GM06990 (cell line): ENCODE measurements around the gene TMEM161A.
"Not testable (repeated sequence)": the region's sequence is repeated elsewhere in the genome, so short reads cannot be mapped to it uniquely, and the experiment has no call there.

Experiments used
- DNase-seq: peaks from one replicate; pipeline ENCODE4 v3.0.0-alpha.2; 2011; ENCODE audit not compliant: insufficient read length; ENCODE audit errors: extremely low read depth
- H3K27me3 ChIP-seq: replicated peaks from 2 replicates; pipeline ENCODE4 v1.6.0; 2011; ENCODE audit warnings: low read length; ENCODE audit not compliant: control insufficient read depth, insufficient read depth
- H3K36me3 ChIP-seq: 2 replicates; pipeline ENCODE4 v1.5.1; 2011; ENCODE audit warnings: low read length; ENCODE audit not compliant: control insufficient read depth, insufficient read depth
- H3K4me3 ChIP-seq: replicated peaks from 2 replicates; pipeline ENCODE4 v1.5.1; 2011; ENCODE audit warnings: low read depth, mild to moderate bottlenecking, control low read depth, low read length
- TF ChIP-seq, protein P1 (sequence below): IDR thresholded peaks from 2 replicates; pipeline ENCODE4 v1.5.1; 2011; ENCODE audit warnings: low read length, control low read depth, mild to moderate bottlenecking, inconsistent platforms; ENCODE audit not compliant: insufficient read depth, poor library complexity, severe bottlenecking

The TMEM161A gene

DNA sequence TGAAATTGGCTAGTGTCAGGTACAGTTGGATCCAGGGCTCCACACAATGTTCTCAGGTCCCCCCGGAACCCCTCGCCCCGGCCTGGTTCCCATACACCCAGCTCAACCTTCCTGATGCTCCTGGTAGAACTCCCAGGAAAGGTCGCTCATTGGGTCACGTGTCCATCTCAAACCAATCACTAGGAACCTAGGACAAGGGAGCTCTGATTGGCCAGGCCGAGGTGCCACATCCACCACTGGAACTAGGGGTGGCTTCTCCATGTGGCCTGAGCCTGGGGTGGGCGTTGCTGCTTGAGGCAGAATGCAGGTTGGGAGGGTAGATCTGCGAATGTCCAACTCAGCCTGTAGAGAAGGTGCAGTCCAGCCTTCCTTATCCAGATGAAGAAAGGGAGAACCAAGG, 38.7 kb upstream of the TMEM161A start:
- TF ChIP-seq, protein P1, sequence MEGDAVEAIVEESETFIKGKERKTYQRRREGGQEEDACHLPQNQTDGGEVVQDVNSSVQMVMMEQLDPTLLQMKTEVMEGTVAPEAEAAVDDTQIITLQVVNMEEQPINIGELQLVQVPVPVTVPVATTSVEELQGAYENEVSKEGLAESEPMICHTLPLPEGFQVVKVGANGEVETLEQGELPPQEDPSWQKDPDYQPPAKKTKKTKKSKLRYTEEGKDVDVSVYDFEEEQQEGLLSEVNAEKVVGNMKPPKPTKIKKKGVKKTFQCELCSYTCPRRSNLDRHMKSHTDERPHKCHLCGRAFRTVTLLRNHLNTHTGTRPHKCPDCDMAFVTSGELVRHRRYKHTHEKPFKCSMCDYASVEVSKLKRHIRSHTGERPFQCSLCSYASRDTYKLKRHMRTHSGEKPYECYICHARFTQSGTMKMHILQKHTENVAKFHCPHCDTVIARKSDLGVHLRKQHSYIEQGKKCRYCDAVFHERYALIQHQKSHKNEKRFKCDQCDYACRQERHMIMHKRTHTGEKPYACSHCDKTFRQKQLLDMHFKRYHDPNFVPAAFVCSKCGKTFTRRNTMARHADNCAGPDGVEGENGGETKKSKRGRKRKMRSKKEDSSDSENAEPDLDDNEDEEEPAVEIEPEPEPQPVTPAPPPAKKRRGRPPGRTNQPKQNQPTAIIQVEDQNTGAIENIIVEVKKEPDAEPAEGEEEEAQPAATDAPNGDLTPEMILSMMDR: no peak
- Histone ChIP-seq H3K36me3 (peaks cover 23% of the 10 kb centered on the region), H3K4me3 (no peak overlapping the region), H3K27me3 (no peaks in the 10 kb centered on the region)
- DNase-seq: no peak

- not testable (repeated sequence) for H3K36me3 ChIP-seq, DNase-seq, H3K4me3 ChIP-seq, H3K27me3 ChIP-seq
These were observed 35.0 kb upstream of the TMEM161A start for GRCh38 chr19:19173243-19173642.

DNA sequence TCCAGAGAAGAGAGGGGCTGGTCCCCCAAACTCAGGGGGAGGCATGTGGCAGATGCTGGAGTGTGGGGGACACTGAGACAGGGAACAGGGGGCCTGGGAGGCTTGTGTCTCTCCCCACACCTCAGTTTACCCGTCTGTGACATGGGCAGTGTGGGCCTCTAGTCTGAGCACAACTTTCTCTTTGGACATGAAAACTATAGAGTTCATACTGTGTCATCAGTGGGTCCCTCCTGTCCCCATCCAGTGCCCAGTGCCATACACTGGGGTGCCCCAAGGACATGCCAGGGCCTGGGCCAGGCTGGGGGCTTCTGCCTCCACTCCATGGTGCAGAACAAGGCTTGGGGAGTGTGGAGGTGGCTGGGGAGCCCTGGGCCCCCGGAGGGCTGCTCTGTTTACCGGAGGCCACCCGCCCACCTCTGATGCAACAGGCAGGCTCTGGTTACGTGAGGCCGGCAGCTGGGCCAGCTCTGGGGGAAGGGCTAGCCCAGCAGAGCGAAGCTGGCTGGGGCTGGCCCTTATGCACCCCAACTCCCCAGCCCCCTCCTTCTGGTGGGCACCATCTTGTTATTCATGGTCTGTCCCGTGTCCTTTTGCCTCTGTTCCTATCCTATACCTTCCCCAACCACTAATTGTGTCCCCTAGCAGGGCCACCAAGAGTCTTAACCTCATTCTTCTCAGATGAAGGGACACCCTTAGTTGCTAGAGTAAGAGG, 33.7 kb upstream of the TMEM161A start:
- DNase-seq: peak; percentile 66
- Histone ChIP-seq H3K36me3 (peaks cover 5% of the 10 kb centered on the region), H3K27me3 (no peaks in the 10 kb centered on the region), H3K4me3 (no peak overlapping the region)
- TF ChIP-seq, protein P1: no peak

GRCh38 chr19:19170873-19171672, 32.8 kb upstream of the TMEM161A start:
- no peak for DNase-seq
- Histone ChIP-seq H3K36me3 (peaks cover 1% of the 10 kb centered on the region; the same call in 1 of the 2 replicates), H3K4me3 (no peak overlapping the region), H3K27me3 (no peaks in the 10 kb centered on the region)
- TF ChIP-seq, protein P1: no peak

GRCh38 chr19:19170053-19170872, 32.0 kb upstream of the TMEM161A start, which contains the start of gene MEF2B:
TSS of gene MEF2B (minus strand) at chr19:19170263. CDS start at chr19:19150735, 19,528 bp downstream.
- H3K36me3 ChIP-seq: no peaks in the 10 kb centered on the region
- peak within 1 kb of the TSS; percentile 53 for H3K4me3 ChIP-seq
- TF ChIP-seq, protein P1: no peak
- no peaks in the 10 kb centered on the region for H3K27me3 ChIP-seq
- DNase-seq: peak; percentile 90
